Measurements from ENCODE around the gene NAGS. TPM values are rescaled to one million over a fixed set of nuclear protein-coding genes. Genes with fewer than 3 reads are reported as not detected.
"Not testable (repeated sequence)": the region's sequence is repeated elsewhere in the genome, so short reads cannot be mapped to it uniquely, and the experiment has no call there.

Gene NAGS
- total RNA-seq, 3 donors from 2014 or later = 0.16 to 5.2 (median 4.7) TPM

GRCh38 chr17:44014437-44015172 lies 10.2 kb downstream of the NAGS start, which contains the start of gene TMEM101:
TMEM101 (minus strand) TSS chr17:44014963; CDS start chr17:44014952, 11 bp downstream.
- Histone ChIP-seq H3K27ac (peak within 1 kb of the TSS; percentile 68 to 72), H3K4me1 (peaks cover 0 to 6% of the 10 kb centered on the region in 2 donors), H3K36me3 (no peaks in the 10 kb centered on the region), H3K9me3 (no peaks in the 10 kb centered on the region), H3K4me3 (peak within 1 kb of the TSS; percentile 69 to 87 (median 85)), H3K27me3 (no peaks in the 10 kb centered on the region)
- peak; percentile 78 to 85 (median 85) for TF ChIP-seq POLR2AphosphoS5 (IDR thresholded peaks at IDR 0.05)
- TF ChIP-seq, protein P1, sequence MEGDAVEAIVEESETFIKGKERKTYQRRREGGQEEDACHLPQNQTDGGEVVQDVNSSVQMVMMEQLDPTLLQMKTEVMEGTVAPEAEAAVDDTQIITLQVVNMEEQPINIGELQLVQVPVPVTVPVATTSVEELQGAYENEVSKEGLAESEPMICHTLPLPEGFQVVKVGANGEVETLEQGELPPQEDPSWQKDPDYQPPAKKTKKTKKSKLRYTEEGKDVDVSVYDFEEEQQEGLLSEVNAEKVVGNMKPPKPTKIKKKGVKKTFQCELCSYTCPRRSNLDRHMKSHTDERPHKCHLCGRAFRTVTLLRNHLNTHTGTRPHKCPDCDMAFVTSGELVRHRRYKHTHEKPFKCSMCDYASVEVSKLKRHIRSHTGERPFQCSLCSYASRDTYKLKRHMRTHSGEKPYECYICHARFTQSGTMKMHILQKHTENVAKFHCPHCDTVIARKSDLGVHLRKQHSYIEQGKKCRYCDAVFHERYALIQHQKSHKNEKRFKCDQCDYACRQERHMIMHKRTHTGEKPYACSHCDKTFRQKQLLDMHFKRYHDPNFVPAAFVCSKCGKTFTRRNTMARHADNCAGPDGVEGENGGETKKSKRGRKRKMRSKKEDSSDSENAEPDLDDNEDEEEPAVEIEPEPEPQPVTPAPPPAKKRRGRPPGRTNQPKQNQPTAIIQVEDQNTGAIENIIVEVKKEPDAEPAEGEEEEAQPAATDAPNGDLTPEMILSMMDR (IDR thresholded peaks at IDR 0.05) = no peak
- intact Hi-C loops (cut with DNase I; ENCODE audit: low total_unique reads) = no loop called here
- peak; percentile 85 to 87 for DNase-seq (ENCODE audit: low spot score in 2 of 2)

- H3K4me3 ChIP-seq = peak overlapping the region in 2 of 3 donors; percentile 0 to 41
- intact Hi-C loops (cut with DNase I; ENCODE audit: low total_unique reads); H3K9me3 ChIP-seq: not testable (repeated sequence)
Observed at GRCh38 chr17:44021227-44021626, 16.8 kb downstream of the NAGS start.

GRCh38 chr17:44022246-44022645 lies 17.8 kb downstream of the NAGS start:
- Histone ChIP-seq H3K27ac (no peak overlapping the region), H3K27me3 (no peaks in the 10 kb centered on the region), H3K4me1 (no peaks in the 10 kb centered on the region), H3K36me3 (no peaks in the 10 kb centered on the region), H3K9me3 (no peaks in the 10 kb centered on the region), H3K4me3 (peak overlapping the region in 1 of 3 donors; percentile 32)
- TF ChIP-seq, protein P1 (IDR thresholded peaks at IDR 0.05) = no peak
- TF ChIP-seq POLR2A (IDR thresholded peaks at IDR 0.05) (no peak), POLR2AphosphoS5 (IDR thresholded peaks at IDR 0.05) (no peak)
- intact Hi-C loops (cut with DNase I; ENCODE audit: low total_unique reads) = no loop called here
- DNase-seq (ENCODE audit: low spot score in 2 of 2) = no peak

More at GRCh38 chr17:44021227-44021626, 16.8 kb downstream of the NAGS start:
- H3K36me3 ChIP-seq; DNase-seq (ENCODE audit: low spot score in 2 of 2); H3K27me3 ChIP-seq; H3K27ac ChIP-seq; H3K4me1 ChIP-seq: not testable (repeated sequence)

GRCh38 chr17:44023545-44024270 lies 19.3 kb downstream of the NAGS start:
- intact Hi-C loops (cut with DNase I; ENCODE audit: low total_unique reads) = no loop called here
- peak overlapping the region in 1 of 3 donors; percentile 22 for H3K4me3 ChIP-seq
- H3K27me3 ChIP-seq = no peaks in the 10 kb centered on the region

GRCh38 chr17:44024271-44024663 lies 19.8 kb downstream of the NAGS start:
- Histone ChIP-seq H3K27me3 (no peaks in the 10 kb centered on the region), H3K4me1 (no peaks in the 10 kb centered on the region), H3K36me3 (no peaks in the 10 kb centered on the region), H3K27ac (peak overlapping the region in 1 of 2 donors; percentile 38), H3K9me3 (no peaks in the 10 kb centered on the region), H3K4me3 (no peak overlapping the region)
- intact Hi-C loops (cut with DNase I; ENCODE audit: low total_unique reads) = no loop called here
- TF ChIP-seq, protein P1 (IDR thresholded peaks at IDR 0.05) = no peak
- TF ChIP-seq POLR2AphosphoS5 (IDR thresholded peaks at IDR 0.05) (no peak), POLR2A (IDR thresholded peaks at IDR 0.05) (no peak)
- DNase-seq (ENCODE audit: low spot score in 2 of 2) = no peak

More at GRCh38 chr17:44023545-44024270, 19.3 kb downstream of the NAGS start:
- peak overlapping the region in 1 of 2 donors; percentile 38 for H3K27ac ChIP-seq
- DNase-seq (ENCODE audit: low spot score in 2 of 2) = no peak
- TF ChIP-seq POLR2AphosphoS5 (IDR thresholded peaks at IDR 0.05) (no peak), POLR2A (IDR thresholded peaks at IDR 0.05) (no peak)
- TF ChIP-seq, protein P1 (IDR thresholded peaks at IDR 0.05) = no peak
- H3K4me1 ChIP-seq = no peaks in the 10 kb centered on the region
- H3K9me3 ChIP-seq = no peaks in the 10 kb centered on the region
- H3K36me3 ChIP-seq = no peaks in the 10 kb centered on the region

Measured in breast epithelium (tissue), 4 donors.